Inferior parietal cortex (tissue), 1 donor: ENCODE data around the gene CAPN9.
"Not testable (repeated sequence)": the region's sequence is repeated elsewhere in the genome, so short reads cannot be mapped to it uniquely, and the experiment has no call there.

Experiments used
- DNase-seq: peaks from one replicate; pipeline ENCODE4 v3.0.0-alpha.2; 2016; ENCODE audit errors: extremely low spot score

CAPN9 gene

GRCh38 chr1:230822092-230822581, 74.9 kb downstream of the CAPN9 start:
- DNase-seq, result no peak

- no peak for DNase-seq
Measured at GRCh38 chr1:230823426-230823825, 76.2 kb downstream of the CAPN9 start.

DNA sequence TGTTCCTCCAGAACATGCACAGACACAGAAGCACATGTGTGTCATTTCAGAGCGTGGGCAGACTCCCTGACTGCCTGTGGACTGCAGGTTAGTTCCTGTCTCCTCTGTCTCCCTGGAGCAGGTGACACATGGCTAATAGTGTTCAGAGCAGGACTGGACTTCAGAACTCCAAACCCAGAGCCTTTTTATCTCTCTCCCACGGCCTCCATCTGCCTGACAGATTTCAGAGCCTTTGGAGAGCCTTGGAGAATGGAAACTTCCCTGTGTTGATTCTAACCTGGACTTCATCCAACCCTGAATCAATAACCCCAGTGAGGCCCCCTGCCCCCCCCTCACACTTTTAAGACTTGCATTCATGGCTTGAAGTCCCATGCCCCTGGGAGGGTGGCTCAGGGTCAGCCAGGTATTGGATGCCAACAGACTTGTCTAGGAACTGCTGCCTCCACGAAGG, 76.8 kb downstream of the CAPN9 start:
- no peak for DNase-seq

- no peak for DNase-seq
Measured at GRCh38 chr1:230824551-230824918, 77.3 kb downstream of the CAPN9 start.

DNA sequence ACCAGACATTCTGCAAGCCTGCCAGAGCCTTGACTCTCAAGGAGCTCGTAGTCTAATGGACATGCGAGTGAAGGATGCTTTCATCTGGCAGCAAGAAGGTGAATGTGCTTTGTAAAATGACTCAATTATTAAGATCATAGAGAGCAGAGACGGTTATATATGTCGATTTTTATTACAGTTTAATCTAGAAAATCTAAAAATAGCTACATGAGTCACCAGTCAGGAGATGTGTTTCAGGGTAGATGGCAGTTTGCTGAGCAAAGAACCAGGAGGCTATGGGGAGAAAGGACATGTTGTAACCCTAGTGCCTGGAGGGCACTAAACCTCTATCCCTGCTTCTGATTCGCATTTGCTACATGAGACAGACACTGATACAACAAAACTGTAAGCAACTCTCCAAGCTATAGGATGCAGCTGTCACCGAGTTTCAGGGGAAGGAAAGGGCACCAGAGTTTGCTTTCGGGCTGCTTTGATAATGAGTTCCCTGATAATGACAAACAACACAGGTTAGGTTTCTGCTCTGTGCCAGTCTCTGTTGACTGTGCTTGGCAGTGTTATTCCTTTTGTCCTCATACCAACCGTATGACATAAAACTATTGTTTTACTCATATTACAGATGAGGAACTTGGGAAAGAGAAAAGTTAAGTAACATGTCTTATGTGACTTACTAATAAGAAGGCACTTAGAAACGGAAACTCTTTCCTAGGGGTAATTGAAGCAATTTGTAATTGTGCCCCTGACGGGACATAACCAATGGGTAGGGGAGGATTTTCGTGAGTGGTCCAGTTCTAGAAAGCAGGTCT, 77.9 kb downstream of the CAPN9 start:
- DNase-seq, result no peak

DNA sequence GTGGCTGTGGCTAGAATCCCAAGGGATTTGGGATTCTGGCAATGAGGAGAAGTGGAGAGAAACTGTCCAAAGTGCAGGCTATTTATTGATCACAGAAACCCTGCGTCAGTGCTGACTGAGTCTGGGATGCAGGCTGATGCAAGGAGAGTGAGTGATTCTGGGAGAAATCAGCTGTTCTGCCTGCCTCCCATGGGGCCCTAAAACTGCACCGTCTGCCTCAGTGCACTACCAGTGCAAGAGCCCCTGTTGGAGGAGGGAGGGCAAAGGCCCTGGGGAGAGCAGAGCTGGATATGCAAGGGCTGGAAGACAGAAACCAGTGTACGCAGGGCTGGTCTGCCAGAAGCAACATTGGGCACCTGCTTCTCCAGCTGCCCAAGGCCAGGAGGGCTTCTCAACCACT, 78.6 kb downstream of the CAPN9 start:
- DNase-seq, result no peak

- no peak for DNase-seq
Measured at GRCh38 chr1:230826166-230826875, 79.1 kb downstream of the CAPN9 start.

DNA sequence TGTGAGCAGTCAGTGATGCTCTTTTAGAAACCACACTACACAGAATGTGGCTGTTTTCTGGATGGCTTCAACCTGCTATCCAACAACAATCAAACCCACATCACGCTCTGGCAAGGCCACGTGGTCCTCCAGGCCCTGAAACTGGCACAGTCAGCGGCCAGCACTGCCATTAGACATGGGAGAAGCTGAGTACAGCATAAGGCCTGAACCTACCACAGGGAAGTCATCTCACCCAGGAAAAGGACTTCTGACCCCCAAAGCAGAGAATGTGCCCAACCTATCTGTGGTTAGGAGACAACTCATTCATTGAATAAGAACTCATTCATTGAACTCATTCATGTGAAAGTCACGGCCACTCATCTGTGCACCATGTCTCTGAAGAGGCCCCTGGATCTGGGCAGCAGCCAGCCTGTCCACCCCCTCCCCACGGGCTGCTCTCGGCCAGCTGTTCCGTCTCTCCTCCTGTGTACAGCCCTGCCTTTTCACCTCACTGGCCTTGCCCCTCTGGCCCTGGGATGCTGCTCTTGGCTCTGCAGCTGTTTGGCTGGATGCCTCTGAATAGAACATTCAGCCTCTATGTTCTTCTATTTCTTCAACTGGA, 80.0 kb downstream of the CAPN9 start:
- DNase-seq, result peak; percentile 74

- DNase-seq, result no peak
Measured at GRCh38 chr1:230827801-230828200, 80.6 kb downstream of the CAPN9 start.

GRCh38 chr1:230828421-230828820, 81.2 kb downstream of the CAPN9 start:
- no peak for DNase-seq

- DNase-seq, result no peak
Measured at GRCh38 chr1:230831771-230832170, 84.6 kb downstream of the CAPN9 start.

- DNase-seq, result no peak
Measured at GRCh38 chr1:230832476-230832875, 85.3 kb downstream of the CAPN9 start.

DNA sequence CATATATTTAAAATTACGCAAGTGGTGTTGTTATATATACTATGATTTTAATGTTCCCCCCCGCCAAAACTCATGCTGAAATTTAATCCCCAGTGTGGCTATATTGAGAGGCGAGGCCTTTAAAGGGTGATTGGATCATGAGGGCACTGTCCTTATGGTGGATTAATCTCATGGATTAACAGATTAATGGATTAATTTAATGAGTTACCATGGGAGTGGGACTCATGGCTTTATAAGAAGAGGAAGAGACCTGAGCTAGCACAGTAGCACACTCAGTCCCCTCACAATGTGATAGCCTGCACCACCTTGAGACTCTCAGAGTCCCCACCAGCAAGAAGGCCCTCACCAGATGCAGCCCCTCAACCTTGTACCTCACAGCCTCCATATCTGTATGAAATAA, 86.3 kb downstream of the CAPN9 start:
- DNase-seq, result no peak

DNA sequence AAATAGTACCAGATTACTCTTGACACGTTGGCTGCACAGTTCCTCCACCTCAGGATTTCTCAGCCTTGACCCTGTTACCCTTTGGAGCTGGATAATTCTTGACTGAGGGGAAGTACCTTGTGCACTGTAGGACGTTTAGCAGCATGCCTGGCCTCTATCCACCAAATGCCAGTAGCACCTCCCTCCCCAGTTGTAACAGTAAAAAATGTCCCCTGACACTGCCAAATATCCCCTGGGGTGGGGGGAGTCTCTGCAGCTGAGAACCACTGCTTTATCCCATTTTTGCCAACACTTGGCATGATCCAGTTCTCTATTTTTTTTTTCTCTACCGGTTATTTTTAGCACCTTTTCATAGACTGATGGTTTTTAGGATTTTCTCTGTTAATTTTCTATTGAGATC, 87.1 kb downstream of the CAPN9 start:
- no peak for DNase-seq

GRCh38 chr1:230836347-230836746, 89.2 kb downstream of the CAPN9 start:
- DNase-seq, result no peak

- DNase-seq, result no peak
Measured at GRCh38 chr1:230836793-230837192, 89.6 kb downstream of the CAPN9 start.

DNA sequence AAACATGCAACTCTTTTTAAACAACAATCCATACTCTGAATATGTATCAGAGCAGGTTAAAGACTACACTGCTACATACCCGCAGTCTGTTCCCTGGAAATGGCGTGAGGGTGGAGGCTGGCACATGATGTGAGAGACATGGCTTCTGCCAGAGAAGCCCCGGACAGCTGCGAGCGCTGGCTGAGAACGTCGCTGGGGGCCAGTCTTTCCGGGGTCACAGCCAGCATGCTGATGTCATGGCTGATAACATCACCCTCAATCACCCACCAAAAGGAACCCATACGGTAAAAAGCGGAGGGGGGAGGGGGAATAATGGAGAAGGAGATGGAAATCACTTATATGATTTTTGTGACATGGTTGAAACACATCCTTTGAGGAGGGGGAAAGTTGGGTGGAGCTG, 92.0 kb downstream of the CAPN9 start:
- DNase-seq, result no peak

GRCh38 chr1:230842801-230843200, 95.6 kb downstream of the CAPN9 start:
- DNase-seq, result no peak

- no peak for DNase-seq
Measured at GRCh38 chr1:230843503-230844309, 96.5 kb downstream of the CAPN9 start.

DNA sequence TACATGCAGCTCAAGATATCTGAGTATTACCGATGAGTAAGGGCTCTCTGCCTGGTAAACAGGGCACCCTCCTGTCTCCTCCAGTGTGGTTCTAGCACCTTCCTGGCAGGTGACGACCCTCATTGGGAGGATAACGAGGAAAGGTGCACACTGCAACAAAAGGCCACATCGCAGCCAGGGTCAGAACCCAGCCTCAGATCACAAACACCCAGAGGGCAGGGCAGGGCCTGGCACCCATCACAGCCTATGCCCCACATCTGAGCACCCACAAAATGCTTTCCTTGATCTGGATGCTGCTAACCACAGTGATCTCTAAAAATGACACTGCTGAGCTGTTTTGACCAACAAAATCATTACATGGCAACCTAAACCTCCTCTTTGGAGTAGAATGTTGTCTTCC, 97.4 kb downstream of the CAPN9 start:
- no peak for DNase-seq

DNA sequence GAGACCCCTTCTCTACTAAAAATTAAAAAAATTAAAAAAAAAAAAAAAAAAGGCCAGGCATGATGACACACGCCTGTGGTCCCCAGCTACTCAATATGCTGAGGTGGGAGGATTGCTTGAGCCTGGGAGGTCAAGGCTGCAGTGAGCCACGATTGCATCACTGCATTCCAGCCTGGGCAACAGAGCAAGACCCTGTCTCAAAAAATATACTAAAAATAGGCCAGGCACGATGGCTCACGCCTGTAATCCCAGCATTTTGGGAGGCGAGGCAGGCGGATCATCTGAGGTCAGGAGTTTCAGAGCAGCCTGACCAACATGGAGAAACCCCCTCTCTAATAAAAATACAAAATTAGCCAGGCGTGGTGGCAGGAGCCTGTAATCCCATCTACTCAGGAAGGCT, 98.0 kb downstream of the CAPN9 start:
- not testable (repeated sequence) for DNase-seq

- DNase-seq, result no peak
Measured at GRCh38 chr1:230848235-230848634, 101.0 kb downstream of the CAPN9 start.
